GM12892 (cell line): ENCODE data around the gene POMGNT1. TPM values are rescaled to one million over a fixed set of nuclear protein-coding genes. Genes with fewer than 3 reads are reported as not detected.
"Not testable (repeated sequence)": the region's sequence is repeated elsewhere in the genome, so short reads cannot be mapped to it uniquely, and the experiment has no call there.

Experiments used
- DNase-seq: peaks from one replicate; pipeline ENCODE4 v3.0.0; 2011; ENCODE audit not compliant: insufficient read length
- FAIRE-seq: peaks from 2 replicates; lab custom pipeline; 2011; peaks lifted over from hg19 to GRCh38; lab: Jason Lieb, UNC
- POLR2A ChIP-seq: IDR thresholded peaks from 2 replicates; pipeline ENCODE4 v1.6.1; 2011; ENCODE audit warnings: low read depth, low read length, control low read depth
- POLR2AphosphoS5 ChIP-seq: IDR thresholded peaks from 2 replicates; pipeline ENCODE4 v1.6.1; 2011; ENCODE audit warnings: low read depth, low read length, control low read depth
- TAF1 ChIP-seq: IDR thresholded peaks from 2 replicates; pipeline ENCODE4 v1.6.1; 2011; ENCODE audit warnings: low read depth, mild to moderate bottlenecking, control low read depth, low read length, borderline replicate concordance
- polyA plus RNA-seq: library from polyadenylated mRNA; unstranded; fragments of >200 nt; gene quantifications from one replicate; pipeline ENCODE4 v1.2.1, GENCODE V29; 2012; ENCODE audit warnings: missing spikeins, inconsistent platforms; ENCODE audit not compliant: missing spikeins

Gene POMGNT1
- 28.0 TPM for polyA plus RNA-seq

DNA sequence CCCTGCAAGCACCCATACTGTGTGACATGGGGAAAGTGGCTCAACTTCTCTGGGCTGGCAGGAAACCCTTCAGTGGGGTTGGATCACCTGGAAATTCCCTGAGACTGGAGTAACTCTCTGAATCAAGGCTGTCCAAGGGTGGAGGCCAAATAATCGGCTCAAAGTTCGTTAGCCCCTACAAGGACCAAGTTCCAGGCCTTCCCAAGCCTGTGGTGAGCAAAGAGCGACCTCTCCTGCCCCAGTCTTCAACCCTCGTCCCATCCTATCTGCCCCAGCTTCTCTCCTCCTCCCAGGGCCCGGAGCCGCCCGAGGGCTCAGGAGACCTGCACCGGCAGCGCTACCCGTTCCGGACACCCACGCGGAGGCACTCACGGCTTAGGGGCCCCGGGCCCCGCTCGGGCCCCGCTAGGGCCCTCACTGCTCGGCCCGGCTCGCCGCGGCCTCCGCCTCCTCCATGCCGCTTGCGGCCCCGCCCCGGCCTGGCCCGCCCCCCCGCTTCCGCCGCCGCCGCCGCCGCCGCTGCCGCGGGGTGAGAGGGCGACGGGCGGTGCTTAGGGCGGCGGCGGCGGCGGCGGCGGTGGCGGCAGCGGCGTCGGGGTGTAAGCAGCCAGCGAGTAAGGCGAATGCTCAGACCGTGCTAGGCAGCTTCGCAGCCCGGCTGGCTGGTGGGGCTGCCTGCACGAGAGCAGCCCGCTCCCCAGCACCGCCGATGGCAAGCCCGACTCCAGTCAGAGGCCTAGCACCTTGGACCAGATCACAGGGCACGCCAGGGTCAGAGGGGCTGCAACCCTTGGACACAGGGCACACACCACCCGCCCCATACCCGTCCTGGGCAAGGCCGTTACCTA, at the start of gene POMGNT1:
Gene POMGNT1, minus strand, starts transcription at position 471 of the 848 bp plus-strand sequence. CDS start 613 bp downstream, outside the sequence.
- TF ChIP-seq POLR2A (peak; percentile 87), POLR2AphosphoS5 (peak; percentile 50; the same call in 1 of the 2 replicates), TAF1 (0 out of 2 replicates have a peak, but pooled peaks have one; percentile 28)
- peak; percentile 85 for FAIRE-seq
- peak; percentile 98 for DNase-seq

DNA sequence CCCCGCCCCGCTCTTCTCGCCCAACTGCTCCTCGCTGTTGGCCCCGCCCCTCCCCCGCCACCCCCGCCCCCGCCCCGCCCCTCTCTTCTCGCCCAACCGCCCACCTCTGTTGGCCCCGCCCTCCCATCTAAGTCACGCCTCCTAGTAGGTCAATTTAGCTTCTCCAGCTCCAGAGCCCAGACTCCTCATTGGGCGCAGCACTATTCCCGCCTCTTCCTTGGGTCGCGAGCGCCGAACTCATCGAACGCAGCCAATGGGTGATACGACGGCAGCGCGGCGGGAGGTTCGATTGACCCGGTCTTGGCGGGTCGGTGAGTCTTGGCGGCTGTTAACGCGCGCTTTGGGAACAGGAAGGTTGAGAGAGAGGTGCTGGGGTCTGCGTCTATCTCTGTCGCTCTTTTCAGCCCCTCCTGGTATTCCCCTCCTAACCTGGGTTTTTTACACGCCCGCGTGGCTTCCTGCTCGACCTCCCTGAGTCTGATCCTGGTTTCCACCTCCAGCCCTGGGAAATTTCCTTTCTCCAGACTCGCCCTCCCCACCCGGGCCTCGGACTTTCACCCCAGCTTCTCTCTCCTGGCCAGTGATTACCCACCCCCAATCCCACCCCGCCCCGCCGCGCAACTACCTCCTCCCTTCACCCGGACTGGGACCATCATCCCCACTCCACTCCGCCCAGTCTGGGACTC, 49.3 kb upstream of the POMGNT1 start, which contains the start of gene RAD54L:
Gene RAD54L, plus strand, starts transcription at position 328 of the 686 bp plus-strand sequence. CDS start 643 bp downstream, outside the sequence.
- FAIRE-seq, result peak; percentile 96
- TF ChIP-seq TAF1 (peak; percentile 53; the same call in 1 of the 2 replicates), POLR2AphosphoS5 (peak; percentile 65), POLR2A (peak; percentile 81)
- DNase-seq, result peak; percentile 91

DNA sequence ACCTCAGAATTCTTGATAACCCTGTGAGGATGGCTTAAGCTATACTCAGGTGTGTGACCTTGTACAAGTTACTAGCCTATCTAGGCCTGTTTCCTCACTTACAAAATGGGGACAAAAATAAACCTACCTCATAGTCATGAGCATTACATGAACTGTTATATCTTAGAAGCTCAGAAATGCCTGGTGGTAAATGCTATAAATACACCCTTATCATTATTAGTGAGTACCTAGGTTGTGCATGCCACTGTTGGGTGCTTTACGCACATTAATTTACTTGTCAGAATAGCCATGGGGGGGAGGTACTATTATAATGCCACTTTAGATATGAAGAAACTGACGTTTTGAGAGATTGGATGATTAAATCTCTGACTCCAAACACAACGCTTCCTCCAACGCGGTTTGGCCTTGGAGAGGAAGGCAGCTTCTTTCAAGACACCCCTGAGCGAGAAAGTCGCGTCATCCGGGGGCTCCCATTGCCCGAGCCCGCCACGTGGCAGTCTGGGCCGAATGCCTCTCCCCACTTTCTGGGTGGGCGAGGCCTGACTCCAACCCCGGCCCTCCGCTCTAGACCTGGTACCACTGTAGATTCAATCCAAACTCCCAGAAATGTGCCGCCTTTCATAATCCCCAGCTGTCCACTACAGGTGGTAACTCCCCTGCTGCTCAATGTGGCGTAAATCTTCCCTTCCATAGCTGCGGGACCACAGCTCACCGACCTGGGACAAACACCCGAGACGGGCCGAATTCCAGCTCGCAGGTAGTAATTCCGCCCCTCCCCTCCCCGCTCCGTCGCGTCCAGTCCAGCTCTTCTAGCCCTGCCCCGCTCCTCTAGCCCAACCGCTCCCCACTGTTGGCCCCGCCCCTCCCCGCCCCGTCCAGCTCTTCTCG, 48.6 kb upstream of the POMGNT1 start:
- peak; percentile 42 for FAIRE-seq
- DNase-seq, result peak; percentile 87
- TF ChIP-seq TAF1 (no peak), POLR2A (no peak), POLR2AphosphoS5 (no peak)

DNA sequence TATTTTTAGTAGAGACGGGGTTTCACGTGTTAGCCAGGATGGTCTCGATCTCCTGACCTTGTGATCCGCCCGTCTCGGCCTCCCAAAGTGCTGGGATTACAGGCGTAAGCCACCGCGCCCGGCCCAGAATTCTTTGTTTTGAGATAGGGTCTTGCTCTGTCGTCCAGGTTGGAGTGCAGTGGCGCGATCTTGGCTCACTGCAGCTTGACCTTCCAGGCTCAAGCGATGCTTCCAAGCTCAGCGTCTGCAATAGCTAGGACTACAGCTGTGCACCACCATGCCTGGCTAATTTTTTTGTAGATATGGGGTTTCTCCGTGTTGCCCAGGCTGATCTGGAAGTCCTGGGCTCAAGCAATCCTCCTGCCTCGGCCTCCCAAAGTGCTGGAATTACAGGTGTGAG, 47.9 kb upstream of the POMGNT1 start:
- not testable (repeated sequence) for DNase-seq, FAIRE-seq

DNA sequence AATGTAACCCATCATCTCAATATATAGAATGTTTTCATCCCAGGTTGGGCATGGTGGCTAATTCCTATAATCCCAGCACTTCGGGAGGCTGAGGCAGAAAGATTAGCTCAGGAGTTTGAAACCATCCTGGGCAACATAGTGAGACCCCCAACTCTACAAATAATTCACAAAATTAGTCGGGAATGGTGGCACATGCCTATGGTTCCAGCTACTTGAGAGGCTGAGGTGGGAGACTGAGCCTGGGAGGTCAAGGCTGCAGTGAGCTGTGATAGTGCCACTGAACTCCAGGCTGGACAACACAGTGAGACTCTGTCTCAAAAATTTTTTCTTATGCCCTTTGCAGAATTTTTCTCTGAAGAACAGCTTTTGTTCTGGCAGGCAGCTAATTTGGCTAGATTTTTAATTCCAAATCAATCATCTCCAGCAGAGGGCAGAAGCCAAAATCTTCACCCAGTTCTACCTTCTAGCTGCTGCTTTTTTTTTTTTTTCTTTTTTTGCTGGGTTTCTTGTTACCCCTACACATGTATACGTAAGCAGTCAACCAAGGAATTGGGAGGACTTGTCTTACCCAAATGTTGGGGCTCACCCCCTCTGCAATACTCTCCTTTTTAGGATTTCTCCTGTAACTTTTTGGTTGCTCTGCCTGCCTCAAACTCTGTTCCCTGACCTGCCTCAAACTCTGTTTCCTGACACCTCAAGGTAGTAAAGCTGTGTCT, 46.6 kb upstream of the POMGNT1 start:
- no peak for TF ChIP-seq POLR2AphosphoS5
- no peak for TF ChIP-seq POLR2A
- no peak for TF ChIP-seq TAF1
- no peak for FAIRE-seq
- no peak for DNase-seq

DNA sequence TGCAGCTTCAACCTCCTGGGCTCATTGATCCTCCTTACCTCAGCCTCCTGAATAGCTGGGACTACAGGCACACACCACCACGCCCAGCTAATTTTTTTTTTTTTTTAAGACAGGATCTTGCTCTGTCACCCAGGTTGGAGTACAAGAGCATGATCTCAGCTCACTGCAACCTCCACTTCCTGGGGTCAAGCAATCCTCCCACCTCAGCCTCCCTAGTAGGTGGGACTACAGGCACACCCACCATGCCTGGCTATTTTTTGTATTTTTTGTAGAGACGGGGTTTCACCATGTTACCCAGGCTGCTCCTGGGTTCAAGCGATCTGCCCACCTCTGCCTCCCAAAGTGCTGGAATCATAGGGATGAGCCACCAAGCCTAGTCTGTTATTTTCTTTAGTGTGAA, 45.6 kb upstream of the POMGNT1 start:
- FAIRE-seq, result not testable (repeated sequence)

DNA sequence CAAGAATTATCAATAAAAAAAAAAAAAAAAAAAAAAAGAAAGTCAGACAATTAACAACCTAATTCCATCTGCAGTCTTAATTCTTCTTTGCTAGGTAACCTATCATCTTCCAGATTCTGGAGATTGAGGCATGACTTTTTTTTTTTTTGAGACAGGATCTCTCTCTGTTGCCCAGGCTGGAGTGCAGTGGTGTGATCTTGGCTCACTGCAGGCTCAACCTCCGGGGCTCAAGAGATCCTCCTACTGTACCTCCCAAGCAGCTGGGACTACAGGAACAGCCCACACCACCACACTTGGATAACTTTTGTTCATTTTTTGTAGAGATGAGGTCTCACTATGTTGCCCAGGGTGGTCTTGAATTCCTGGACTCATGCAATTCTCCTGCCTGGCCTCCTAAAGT, 44.7 kb upstream of the POMGNT1 start:
- FAIRE-seq (no peak), DNase-seq (no peak)
- TF ChIP-seq TAF1, result no peak
- no peak for TF ChIP-seq POLR2A
- no peak for TF ChIP-seq POLR2AphosphoS5

More for the DNA sequence above, 45.6 kb upstream of the POMGNT1 start:
- DNase-seq, result not testable (repeated sequence)

DNA sequence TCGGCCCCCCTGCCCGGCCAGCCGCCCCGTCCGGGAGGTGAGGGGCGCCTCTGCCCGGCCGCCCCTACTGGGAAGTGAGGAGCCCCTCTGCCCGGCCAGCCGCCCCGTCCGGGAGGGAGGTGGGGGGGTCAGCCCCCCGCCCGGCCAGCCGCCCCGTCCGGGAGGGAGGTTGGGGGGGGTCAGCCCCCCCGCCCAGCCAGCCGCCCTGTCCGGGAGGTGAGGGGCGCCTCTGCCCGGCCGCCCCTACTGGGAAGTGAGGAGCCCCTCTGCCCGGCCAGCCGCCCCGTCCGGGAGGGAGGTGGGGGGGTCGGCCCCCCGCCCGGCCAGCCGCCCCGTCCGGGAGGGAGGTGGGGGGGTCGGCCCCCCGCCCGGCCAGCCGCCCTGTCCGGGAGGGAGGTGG, 43.5 kb upstream of the POMGNT1 start:
- not testable (repeated sequence) for FAIRE-seq, DNase-seq

DNA sequence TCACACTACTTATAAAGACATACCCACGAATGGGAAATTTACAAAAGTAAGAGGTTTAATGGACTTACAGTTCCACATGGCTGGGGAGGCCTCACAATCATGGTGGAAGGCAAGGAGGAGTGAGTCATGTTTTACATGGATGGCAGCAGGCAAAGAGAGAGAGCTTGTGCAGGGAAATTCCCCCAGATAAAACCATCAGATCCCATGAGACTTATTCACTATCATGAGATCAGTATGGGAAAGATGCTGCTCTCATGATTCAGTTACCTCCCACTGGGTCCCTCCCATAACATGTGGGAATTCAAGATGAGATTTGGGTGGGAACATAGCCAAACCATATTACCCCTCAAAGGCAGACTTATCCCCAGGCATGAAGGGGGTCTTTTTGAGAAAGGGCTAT, 40.6 kb upstream of the POMGNT1 start:
- not testable (repeated sequence) for DNase-seq, FAIRE-seq

DNA sequence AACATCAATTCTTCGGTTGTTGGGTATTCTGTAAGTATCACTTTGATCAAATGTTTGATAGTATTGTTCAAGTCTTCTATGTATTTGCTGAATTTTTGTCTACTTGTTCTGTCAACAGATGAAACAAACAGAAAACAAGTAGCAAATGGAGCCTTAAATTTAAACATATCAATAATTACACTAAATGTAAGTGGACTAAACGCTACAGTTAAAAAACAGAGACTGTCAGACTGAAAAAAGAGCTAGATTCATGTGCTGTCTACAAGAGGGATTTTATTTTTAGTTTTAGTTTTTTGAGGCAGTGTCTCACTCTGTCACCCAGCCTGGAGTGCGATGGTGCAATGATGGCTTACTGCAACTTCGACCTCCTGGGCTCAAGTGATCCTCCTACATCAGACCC, 38.6 kb upstream of the POMGNT1 start:
- DNase-seq, result no peak
- TF ChIP-seq TAF1 (no peak), POLR2AphosphoS5 (no peak), POLR2A (no peak)
- FAIRE-seq, result no peak

DNA sequence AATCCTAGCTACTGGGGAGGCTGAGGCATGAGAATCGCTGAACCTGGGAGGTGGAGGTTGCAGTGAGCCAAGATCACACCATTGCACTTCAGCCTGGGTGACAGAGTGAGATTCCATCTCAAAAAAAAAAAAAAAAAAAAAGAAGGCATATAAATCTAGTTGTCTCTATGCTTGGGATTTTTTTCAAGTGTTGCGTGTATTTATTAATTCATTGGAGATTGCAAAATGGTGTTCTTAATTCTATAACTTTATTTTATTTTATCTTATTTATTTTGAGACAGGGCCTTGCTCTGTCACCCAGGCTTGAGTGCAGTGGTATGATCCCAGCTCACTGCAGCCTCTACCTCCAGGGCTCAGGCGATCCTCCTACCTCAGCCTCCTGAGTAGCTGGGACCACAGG, 33.0 kb upstream of the POMGNT1 start:
- not testable (repeated sequence) for DNase-seq, FAIRE-seq
